NCI-H128 (cell line): ENCODE data around the gene PHF21A.

Source experiments
- DNase-seq: peaks from one replicate; lab custom pipeline; 2025; ENCODE audit not compliant: unreplicated experiment; lab: John Stamatoyannopoulos, UW

PHF21A gene

GRCh38 chr11:45887587-45887986, 233.7 kb downstream of the PHF21A start:
- no peak for DNase-seq

- no peak for DNase-seq
These were observed 234.3 kb downstream of the PHF21A start for GRCh38 chr11:45886816-45887520.

- no peak for DNase-seq
These were observed 235.1 kb downstream of the PHF21A start for GRCh38 chr11:45885921-45886721.

DNA sequence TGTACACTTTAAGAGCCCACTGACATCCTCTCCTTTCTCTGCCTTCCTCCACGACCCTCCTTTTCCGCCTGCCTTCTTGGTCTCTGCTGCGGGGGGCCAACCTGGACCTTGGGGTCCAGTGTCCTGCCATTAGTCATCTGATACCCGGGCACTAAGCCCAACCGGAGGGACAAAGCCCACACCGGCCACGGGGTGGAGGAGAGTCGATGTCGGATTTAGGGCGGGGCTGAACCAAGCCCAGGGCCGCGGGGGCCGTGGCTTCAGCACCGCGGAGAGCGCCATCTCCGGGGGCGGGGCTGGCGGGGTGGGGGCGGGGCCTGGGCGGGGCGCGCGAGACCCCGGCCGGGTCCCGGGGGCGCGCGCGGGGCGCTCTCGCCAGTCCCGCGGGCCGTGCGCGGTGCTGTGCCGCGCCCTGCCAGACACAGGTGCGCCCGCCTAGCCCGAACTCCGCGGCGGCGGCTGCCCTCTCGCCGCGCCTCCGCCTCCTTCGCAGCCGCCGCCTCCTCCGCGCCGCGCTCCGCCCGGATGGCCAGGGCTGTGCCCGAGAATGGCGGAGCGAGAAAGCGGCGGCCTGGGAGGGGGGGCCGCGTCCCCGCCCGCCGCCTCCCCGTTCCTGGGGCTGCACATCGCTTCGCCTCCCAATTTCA, 235.9 kb downstream of the PHF21A start, which contains the start of gene MAPK8IP1:
MAPK8IP1 (plus strand) TSS at position 378 of the 647 bp plus-strand sequence; CDS start at position 548, 170 bp downstream.
- no peak for DNase-seq

DNA sequence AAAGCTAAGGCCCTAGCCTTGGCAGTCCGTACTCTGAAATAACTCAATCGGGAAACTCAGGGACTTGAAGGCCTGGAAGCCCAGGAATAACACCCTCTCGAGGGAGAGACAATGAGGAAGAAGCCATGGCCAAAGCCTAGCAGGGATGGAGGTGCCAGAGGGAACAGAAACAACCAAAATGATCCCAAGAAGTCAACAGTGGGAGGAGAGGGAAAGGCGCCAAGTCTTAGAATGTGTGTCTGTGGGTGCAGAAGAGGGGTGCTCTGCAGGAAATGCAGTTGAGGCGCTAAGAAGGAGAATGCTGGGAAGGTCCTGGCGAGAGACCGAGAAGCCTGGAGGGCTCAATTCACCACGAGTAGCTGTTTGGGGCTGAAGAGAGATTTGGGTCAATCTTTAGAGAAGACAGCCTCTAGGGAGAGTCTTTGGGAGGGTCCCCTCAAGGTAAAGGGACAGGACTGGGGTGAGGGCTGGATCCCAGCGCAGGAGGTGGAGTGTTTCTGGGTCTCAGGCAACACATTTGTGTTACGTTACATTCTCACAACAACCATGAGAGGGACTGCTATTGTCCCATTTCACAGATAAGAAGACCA, 236.6 kb downstream of the PHF21A start:
- DNase-seq, result no peak
